Peyer's patch (tissue), 4 donors: Measurements from ENCODE around the gene IVNS1ABP.

Experiments
- POLR2A ChIP-seq, 2 donors: fragments of 450-650 bp; IDR thresholded peaks; one replicate each; pipeline ENCODE4 v1.5.1; 2017; ENCODE audit warnings: antibody characterized with exemption in 2 of 2, mild to moderate bottlenecking in 2 of 2, moderate library complexity in 2 of 2
- TF ChIP-seq, protein P1 (sequence below), 6 experiments: fragments of 450-650 bp in 4 of 6; fragments of 200-600 bp in 2 of 6; sonication (generic) in 1 of 6; IDR thresholded peaks; one replicate each; pipeline ENCODE4 v1.5.1; 2017 to 2019; ENCODE audit warnings: antibody characterized with exemption in 6 of 6, mild to moderate bottlenecking in 3 of 6, moderate library complexity in 1 of 6

- TF ChIP-seq, protein P1, sequence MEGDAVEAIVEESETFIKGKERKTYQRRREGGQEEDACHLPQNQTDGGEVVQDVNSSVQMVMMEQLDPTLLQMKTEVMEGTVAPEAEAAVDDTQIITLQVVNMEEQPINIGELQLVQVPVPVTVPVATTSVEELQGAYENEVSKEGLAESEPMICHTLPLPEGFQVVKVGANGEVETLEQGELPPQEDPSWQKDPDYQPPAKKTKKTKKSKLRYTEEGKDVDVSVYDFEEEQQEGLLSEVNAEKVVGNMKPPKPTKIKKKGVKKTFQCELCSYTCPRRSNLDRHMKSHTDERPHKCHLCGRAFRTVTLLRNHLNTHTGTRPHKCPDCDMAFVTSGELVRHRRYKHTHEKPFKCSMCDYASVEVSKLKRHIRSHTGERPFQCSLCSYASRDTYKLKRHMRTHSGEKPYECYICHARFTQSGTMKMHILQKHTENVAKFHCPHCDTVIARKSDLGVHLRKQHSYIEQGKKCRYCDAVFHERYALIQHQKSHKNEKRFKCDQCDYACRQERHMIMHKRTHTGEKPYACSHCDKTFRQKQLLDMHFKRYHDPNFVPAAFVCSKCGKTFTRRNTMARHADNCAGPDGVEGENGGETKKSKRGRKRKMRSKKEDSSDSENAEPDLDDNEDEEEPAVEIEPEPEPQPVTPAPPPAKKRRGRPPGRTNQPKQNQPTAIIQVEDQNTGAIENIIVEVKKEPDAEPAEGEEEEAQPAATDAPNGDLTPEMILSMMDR (IDR thresholded peaks at IDR 0.05): peak in 3 of 6 experiments; percentile 6 to 31 (median 21)
- TF ChIP-seq POLR2A (IDR thresholded peaks at IDR 0.05): no peak
These were observed 855 bp upstream of the IVNS1ABP start for GRCh38 chr1:185317886-185318310.
